Brain microvascular endothelial cell (primary cell): ENCODE data around the gene TMEM247.
"Not testable (repeated sequence)": the region's sequence is repeated elsewhere in the genome, so short reads cannot be mapped to it uniquely, and the experiment has no call there.

ENCODE experiments used
- DNase-seq: peaks from one replicate; pipeline ENCODE4 v3.0.0-alpha.2; 2020
- H3K27ac ChIP-seq: fragments of 250-450 bp; sonication (Bioruptor Pico); 2 replicates; pipeline ENCODE4 v1.5.1; 2020; ENCODE audit warnings: mild to moderate bottlenecking, moderate library complexity
- H3K27me3 ChIP-seq: fragments of 250-450 bp; sonication (Bioruptor Pico); replicated peaks from 2 replicates; pipeline ENCODE4 v1.5.1; 2020; ENCODE audit warnings: mild to moderate bottlenecking
- H3K36me3 ChIP-seq: fragments of 250-450 bp; sonication (Bioruptor Pico); replicated peaks from 2 replicates; pipeline ENCODE4 v1.5.1; 2020; ENCODE audit warnings: mild to moderate bottlenecking
- H3K4me3 ChIP-seq: 2 replicates; pipeline ENCODE4 v1.5.1; 2011; ENCODE audit warnings: low read depth, mild to moderate bottlenecking, control low read depth, low read length, moderate library complexity
- in situ Hi-C: cut with HindIII; loops from 2 replicates; pipeline ENCODE4 v1.10.0; 2017; ENCODE audit warnings: low sequenced_read_pairs, low pct_ligation_motif_present
- TF ChIP-seq, protein P1 (sequence below): IDR thresholded peaks from 2 replicates; pipeline ENCODE4 v1.5.1; 2011; ENCODE audit warnings: low read depth, mild to moderate bottlenecking, moderate library complexity, low read length, control low read depth, inconsistent platforms; ENCODE audit errors: missing control alignments

Gene TMEM247

DNA sequence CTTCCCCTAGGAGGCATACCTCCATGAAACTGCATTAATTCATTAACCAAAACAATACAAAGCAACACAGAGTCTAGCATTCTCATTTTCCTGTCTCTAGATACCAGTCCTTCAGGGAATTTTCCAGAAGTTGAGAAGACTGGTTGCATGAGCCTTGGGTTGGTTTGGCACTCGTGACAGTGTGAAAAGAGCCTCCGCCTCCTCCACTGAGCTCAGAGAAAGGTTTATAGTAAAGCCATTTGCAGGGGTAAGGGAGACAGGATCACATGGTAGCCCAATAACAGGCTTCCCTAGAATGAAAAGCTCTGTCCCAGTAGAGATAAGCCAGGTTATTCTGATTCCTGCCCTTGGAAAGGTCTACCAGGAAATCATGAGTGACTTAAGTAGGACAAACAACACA is 9.7 kb upstream of the TMEM247 start:
- Histone ChIP-seq H3K27ac (no peak overlapping the region), H3K27me3 (no peaks in the 10 kb centered on the region), H3K36me3 (no peaks in the 10 kb centered on the region), H3K4me3 (no peak overlapping the region)
- TF ChIP-seq, protein P1, sequence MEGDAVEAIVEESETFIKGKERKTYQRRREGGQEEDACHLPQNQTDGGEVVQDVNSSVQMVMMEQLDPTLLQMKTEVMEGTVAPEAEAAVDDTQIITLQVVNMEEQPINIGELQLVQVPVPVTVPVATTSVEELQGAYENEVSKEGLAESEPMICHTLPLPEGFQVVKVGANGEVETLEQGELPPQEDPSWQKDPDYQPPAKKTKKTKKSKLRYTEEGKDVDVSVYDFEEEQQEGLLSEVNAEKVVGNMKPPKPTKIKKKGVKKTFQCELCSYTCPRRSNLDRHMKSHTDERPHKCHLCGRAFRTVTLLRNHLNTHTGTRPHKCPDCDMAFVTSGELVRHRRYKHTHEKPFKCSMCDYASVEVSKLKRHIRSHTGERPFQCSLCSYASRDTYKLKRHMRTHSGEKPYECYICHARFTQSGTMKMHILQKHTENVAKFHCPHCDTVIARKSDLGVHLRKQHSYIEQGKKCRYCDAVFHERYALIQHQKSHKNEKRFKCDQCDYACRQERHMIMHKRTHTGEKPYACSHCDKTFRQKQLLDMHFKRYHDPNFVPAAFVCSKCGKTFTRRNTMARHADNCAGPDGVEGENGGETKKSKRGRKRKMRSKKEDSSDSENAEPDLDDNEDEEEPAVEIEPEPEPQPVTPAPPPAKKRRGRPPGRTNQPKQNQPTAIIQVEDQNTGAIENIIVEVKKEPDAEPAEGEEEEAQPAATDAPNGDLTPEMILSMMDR: no peak
- in situ Hi-C loops: no loop called here
- DNase-seq: no peak

DNA sequence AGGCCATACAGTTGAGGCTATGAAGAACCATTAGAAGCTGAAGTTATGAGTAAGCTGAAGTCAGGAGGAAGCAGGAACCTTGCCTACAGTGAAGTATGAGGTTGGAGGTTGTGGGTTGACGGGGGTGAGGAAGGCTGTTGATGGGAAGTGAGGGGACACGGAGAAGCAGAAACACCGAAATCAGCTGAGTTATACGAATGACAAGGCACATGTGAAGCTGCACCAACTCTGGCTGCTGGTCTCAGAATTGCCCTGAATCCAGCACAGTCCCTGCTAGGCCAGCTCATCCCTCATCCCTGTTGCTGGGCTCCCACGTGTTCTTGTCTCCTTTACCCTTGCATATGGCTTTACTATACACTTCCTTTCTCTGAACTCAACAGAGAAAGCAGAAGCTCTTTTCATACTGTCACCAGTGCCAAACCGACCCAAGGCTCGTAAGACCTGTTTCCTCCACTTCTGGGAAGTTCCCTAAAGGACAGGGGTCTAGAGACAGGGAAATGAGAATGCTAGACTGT is 9.2 kb upstream of the TMEM247 start:
- DNase-seq: no peak
- TF ChIP-seq, protein P1: no peak
- Histone ChIP-seq H3K27me3 (no peaks in the 10 kb centered on the region), H3K36me3 (no peaks in the 10 kb centered on the region), H3K27ac (no peak overlapping the region), H3K4me3 (no peak overlapping the region)
- in situ Hi-C loops: no loop called here

DNA sequence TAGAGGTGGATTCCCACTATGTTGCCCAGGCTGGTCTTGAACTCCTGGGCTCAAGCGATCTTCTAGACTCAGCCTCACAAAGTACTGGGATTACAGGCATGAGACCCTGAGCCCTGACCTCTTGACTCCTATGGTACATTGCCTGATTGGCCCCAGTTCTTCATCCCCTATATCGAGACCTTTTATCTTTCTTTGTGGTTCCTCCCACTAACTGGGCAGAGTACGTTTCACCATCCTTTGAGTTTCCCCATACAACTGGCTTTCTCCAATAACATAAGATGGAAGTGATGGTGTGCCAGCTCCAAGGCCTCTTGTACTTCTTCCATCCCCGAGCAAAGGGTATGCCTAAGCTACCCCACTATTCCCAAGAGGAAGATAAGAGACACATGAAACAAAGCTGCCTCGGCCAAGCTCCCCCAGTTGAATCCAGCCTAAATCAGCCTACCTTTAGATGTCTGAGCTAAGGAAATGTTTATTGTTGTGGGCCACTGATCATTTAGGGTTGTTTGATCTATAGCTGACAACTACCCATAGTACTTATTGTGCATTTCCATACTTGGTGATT is 8.3 kb upstream of the TMEM247 start:
- H3K4me3 ChIP-seq: no peak overlapping the region
- TF ChIP-seq, protein P1: no peak
- in situ Hi-C loops: no loop called here
- H3K27ac ChIP-seq: no peak overlapping the region
- no peaks in the 10 kb centered on the region for H3K27me3 ChIP-seq
- no peak for DNase-seq
- H3K36me3 ChIP-seq: no peaks in the 10 kb centered on the region

DNA sequence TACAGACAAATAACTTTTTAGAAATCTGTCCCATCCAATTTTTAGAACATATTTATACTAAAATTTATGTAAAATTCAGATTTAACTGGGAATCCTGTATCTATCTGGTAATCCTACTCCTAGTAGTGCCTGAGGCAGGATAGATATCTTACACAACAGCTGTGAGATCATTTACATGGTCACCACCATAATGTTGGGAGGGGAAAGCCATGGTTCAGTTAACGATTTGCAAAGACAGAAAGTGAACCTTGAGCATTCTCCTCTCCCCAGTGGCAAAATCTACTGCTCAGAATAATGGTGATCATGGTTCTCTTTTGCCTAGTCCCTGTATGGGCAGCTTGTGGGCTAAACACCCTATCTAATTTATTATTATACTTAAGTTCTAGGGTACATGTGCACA is 7.7 kb upstream of the TMEM247 start:
- H3K27me3 ChIP-seq: no peaks in the 10 kb centered on the region
- DNase-seq: no peak
- no peak overlapping the region for H3K27ac ChIP-seq
- no peaks in the 10 kb centered on the region for H3K36me3 ChIP-seq
- no peak overlapping the region for H3K4me3 ChIP-seq
- in situ Hi-C loops: no loop called here
- TF ChIP-seq, protein P1: no peak

DNA sequence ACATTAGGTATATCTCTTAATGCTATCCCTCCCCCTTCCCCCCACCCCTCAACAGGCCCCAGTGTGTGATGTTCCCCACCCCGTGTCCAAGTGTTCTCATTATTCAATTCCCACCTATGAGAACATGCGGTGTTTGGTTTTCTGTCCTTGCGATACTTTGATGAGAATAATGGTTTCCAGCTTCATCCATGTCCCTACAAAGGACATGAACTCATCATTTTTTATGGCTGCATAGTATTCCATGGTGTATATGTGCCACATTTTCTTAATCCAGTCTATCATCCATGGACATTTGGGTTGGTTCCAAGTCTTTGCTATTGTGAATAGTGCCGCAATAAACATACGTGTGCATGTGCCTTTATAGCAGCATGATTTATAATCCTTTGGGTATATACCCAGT is 7.2 kb upstream of the TMEM247 start:
- H3K27ac ChIP-seq, H3K4me3 ChIP-seq, DNase-seq, in situ Hi-C loops, H3K36me3 ChIP-seq, H3K27me3 ChIP-seq: not testable (repeated sequence)

DNA sequence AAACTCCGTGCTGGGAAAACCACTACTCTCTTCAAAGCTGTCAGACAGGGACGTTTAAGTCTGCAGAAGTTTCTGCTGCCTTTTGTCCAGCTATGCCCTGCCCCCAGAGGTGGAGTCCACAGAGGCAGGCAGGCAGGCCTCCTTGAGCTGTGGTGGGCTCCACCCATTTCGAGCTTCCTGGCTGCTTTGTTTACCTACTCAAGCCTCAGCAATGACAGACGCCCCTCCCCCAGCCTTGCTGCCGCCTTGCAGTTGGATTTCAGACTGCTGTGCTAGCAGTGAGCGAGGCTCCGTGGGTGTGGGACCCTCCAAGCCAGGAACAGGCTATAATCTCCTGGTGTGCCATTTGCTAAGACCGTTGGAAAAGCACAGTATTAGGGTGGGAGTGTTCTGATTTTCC is 1.9 kb upstream of the TMEM247 start:
- in situ Hi-C loops, H3K27me3 ChIP-seq, H3K36me3 ChIP-seq, DNase-seq, H3K4me3 ChIP-seq, H3K27ac ChIP-seq: not testable (repeated sequence)

DNA sequence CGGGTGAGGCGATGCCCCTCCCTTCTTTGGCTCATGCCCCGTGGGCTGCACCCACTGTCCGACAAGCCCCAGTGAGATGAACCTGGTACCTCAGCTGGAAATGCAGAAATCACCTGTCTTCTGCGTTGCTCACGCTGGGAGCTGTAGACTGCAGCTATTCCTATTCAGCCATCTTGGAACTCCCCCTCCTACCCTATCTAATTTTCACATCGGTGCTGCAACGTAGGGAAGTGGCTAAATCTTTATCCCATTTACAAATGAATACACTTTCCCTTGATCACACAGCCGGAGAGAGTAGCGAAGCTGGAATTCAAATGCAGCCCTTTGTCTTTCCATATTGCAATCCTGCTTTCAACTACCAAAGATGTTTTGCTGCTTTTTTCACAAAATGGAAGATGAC is 1.4 kb upstream of the TMEM247 start:
- in situ Hi-C loops: no loop called here

More for the DNA sequence above, 1.4 kb upstream of the TMEM247 start:
- H3K27me3 ChIP-seq: no peaks in the 10 kb centered on the region
- no peak overlapping the region for H3K4me3 ChIP-seq
- TF ChIP-seq, protein P1: no peak
- H3K36me3 ChIP-seq: no peaks in the 10 kb centered on the region
- H3K27ac ChIP-seq: no peak overlapping the region
- DNase-seq: no peak
